IPS-NIHi7 (cell line): Measurements from ENCODE around the gene CACTIN.
"Not testable (repeated sequence)": the region's sequence is repeated elsewhere in the genome, so short reads cannot be mapped to it uniquely, and the experiment has no call there.

ENCODE experiments used
- DNase-seq: peaks from one replicate; pipeline ENCODE4 v3.0.0; 2012; ENCODE audit warnings: mixed read lengths; ENCODE audit errors: extremely low spot score

The CACTIN gene

DNA sequence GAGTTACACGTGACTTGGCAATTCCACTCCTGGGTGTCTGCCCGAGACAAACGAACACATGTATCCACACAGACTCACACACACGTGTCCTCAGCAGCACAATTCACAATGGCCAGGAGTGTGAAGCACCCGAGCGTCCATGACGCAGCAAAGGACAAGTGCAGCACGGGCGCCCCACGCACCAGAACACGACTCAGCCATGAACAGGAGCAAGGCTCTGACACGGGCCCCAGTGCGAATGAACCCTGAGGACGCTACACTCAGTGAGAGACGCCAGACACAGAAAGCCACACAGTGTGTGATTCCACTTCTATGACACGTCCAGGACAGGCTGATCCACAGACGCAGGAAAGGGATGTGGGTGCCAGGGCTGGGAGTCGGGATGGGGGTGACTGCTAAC is 37.2 kb upstream of the CACTIN start:
- DNase-seq: no peak

GRCh38 chr19:3661284-3662238 is 35.0 kb upstream of the CACTIN start:
- no peak for DNase-seq

GRCh38 chr19:3660493-3661219 is 34.1 kb upstream of the CACTIN start:
- DNase-seq: no peak

- DNase-seq: no peak
Measured at GRCh38 chr19:3659746-3660112, 33.1 kb upstream of the CACTIN start.

DNA sequence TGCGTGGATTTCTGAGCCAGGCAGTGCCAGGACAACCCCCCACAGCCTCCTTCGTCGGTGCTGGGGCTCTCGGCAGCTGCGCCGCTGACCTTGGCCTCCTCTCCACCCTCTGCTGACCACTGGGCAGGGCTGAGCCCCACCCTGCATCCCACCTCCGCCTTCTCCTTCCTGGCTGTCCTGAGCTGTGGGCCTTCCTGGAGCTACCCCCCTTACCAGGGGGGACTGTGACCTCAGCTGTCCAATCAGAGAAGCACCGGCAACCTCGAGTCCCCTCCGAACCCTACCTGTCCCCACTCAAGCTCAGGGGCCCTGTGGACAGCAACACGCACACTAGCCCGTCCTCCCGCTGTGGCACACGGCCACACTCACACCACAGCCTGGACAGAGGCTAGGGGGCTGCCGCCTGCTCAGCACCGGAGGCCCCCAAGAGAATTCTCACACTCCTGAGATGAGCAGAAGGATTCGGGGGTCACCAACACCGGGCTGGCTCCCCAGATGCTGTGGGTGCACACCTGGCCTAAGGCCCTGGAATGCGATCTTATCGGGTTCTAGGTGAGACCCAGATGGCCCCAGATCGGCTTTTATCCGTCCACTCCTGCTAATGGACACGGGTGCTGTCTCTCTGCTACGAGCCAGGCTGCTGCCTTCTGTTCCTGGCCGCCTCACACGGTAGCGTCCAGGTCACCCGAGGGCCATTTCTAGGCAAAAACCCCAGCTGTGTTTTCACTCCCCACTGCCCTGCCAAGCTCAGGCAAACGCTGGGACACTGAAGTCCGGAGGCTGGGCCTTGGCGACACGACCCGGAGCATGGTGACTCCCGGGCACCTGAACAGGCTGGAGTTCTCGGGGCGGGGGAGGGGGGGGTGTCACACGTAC is 32.5 kb upstream of the CACTIN start:
- no peak for DNase-seq

GRCh38 chr19:3658004-3658869 is 31.6 kb upstream of the CACTIN start:
- no peak for DNase-seq

- DNase-seq: no peak
Measured at GRCh38 chr19:3657395-3657769, 30.8 kb upstream of the CACTIN start.

DNA sequence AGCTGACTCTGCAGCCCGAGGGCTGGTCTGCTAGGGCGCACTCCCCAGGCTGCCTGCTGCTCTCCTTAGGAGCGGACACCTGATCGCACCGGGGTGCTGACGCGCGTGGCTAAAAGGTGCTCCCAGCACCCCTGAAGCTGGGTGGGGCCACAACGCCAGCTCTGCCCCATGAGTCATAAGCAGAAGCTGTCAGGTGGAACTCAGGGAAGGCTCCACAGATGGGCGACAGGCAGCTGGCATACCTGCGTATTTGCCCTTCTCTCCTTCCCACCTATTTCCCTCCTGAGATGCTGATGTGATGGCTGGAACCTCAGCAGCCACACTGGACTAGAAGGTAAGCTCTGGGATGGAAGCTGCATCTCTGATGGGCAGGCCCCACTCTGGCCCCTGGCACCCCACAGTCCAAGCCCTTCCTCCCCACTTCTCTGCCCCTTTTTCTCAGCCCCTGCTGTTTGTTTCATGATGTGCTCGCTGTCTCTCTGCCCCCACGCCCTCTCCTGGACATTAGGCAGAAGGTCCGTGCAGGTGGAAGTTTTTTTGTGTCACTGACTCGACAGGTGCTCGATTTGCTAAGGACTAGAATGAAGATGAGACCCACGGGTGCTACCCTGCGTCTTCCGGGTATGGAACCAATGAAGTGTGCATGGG is 30.3 kb upstream of the CACTIN start:
- DNase-seq: no peak

DNA sequence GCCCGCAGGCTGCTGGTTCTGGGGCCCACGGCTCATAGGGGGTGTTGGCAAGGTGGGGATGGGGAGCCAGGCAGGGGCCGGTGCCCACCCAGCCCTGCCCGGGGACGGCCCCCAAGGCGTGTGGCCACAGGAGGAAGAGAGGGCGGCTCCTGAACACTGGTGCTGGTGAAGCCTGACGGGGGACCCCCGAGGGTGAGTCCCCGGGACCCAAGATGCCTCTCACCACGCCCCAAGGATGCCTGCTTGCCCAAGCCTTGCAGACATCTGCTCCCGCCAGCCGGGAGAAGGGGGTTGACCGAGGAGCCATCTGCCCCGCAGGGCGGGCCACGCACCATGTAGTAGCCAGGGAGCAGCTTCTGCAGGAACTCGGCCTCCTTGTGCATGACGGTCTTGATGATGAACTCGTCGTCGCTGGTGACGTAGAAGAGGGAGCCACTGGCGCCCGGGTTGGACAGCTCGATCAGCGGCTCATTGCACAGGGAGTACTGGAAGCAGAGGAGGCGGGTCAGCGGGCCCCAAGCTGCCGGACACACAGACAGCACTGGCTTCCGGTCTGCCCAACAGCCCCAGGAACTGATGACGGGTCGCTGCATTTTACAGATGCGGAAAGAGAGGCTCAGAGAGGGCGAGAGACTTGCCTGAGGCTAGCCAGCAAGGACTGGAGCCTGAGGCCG is 29.6 kb upstream of the CACTIN start:
- DNase-seq: no peak

DNA sequence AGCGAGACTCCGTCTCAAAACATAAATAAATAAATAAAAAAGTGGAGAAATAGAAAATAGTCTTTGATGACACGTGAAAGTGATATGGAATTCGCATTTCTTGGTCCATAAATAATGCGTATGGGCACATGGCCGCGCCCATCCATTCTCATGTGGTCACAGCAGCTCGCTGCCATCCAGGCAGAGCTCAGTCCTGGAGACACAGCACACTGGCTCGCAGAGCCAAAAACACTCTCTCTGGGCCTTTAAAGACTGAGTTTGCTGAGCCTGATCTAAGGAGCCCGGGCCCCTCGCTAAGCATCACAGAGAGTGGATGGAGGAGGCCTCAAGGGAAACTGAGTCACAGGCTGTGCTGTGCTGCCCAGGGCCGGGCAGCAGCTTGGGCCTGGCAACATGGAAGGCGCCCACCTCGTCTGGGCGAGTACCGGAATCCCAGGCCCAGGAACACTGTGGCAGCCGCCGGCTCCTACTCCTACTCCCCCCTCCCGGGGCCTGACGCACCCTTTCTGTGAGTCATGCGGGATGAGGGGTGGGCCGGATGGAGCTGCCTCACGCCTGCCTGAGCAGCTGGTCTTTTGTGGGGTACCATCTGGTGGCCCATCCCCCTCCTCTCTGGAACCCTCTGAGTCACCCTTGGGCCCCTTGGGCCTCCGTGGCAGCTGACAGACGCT is 28.9 kb upstream of the CACTIN start:
- DNase-seq: no peak

GRCh38 chr19:3653865-3654513 is 27.4 kb upstream of the CACTIN start:
- peak; percentile 62 for DNase-seq

- no peak for DNase-seq
Measured at GRCh38 chr19:3653081-3653795, 26.6 kb upstream of the CACTIN start.

DNA sequence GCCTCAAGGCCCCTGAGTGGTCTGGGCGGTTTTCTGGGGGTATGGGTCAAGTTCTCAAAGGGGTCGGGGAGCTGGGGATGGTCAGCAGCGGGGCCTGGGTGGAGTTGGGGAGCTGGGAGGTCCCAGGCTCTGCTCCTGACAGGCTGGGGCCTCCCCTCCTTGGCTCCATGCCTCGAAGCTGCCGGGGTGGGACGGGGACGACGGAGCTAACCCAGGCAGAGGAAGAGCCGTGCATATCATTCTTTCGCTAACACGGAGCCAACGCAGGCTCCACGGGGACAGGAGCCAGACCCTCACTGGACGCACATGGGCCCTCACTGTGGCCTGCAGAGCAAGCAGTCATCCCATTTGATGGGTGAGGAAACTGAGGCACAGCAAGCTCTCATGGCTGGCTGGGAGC is 25.8 kb upstream of the CACTIN start:
- DNase-seq: no peak

DNA sequence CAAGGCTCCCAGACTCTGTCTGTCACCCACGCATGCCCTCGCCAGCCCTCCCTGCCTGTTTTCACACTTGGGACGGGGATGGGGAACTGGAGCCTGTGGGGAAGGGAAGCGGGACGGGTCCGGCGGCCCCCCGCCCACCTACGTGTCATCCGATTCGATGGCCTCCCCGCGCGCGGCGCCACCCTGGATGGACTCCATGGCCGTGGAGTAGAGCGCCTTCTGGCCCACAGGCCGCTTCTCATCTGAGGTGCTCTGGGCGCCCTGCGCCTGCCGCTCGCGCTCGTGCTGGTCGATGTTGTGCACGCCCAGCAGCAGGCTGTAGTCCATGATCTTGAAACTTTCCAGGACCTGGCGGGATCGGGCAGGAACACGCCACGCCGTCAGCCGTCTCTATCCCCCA is 25.1 kb upstream of the CACTIN start:
- DNase-seq: no peak

DNA sequence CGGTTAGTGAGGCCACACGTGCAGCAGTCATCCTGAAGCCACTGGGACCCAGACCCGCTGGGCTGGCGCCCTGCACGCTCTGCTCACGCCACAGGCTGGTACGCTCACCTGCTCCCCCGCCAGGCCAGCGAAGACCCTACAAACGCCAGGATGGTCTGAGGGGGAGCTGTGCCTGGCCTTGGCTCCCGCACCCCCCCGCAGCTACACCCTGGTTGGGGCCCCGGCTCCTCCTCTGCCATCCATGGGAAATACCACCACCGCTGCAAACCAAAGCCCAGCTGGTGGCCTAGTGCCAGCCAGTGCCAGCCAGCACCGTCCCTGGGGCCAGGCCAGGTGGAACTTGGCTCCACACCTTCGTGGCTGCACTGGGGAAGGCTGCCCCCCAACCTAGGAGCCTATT is 23.3 kb upstream of the CACTIN start:
- no peak for DNase-seq

DNA sequence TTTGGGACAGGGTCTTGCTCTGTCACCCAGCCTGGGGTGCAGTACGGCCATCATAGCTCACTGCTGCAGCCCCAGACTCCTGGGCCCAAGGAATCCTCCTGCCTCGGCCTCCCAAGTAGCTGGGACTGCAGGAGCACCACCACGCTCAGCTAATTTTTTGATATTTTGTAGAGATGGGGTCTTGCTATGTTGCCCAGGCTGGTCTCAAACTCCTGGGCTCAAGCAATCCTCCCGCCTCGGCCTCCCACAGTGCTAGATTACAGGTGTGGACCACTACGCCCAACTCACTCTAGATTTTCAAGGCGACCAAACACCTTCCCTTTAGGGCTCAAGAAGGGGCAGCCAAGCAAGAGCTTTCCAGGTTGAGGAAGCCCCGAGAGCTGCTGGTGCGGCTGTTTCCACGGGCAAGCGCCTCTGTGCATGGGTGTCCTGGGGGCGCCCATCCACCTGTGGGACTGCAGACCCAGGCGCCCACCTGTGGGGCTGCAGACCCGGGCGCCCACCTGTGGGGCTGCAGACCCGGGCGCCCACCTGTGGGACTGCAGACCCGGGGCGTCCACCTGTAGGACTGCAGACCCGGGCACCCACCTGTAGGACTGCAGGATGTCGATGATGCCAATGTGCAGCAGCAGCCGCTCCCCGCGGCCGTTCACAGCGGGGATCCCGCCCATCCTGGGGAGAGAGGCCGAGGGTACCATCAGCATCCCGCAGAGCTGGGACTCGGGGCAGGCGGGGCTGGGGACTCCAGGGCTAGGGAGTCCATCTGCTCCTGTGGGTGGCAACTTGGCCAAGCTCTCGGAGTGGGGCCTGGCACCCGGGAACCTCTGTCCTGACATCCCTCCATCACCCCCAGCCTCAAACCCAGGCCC is 21.7 kb upstream of the CACTIN start:
- DNase-seq: no peak

- DNase-seq: not testable (repeated sequence)
Measured at GRCh38 chr19:3647102-3647501, 20.5 kb upstream of the CACTIN start.
